ENCODE data around the gene UBE2E2.

UBE2E2 gene

DNA sequence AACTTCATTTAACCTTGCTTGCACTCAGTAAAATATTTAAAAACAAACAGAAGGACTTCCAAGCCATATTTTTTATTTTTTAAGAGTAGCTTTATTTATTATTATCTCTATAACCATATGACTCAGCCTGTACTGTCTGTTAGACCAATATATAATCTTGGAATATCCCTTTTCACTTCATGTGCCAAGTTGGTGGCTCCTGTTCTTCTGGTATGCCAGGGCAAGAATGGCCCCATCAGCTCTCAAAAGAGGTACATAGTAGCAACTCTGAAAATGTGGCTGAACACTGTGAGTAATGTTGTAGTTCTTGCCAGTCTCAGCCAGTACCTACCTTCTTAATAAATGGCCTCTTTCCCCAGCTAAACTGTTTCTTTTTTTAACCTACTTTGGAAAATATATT, 345.6 kb downstream of the UBE2E2 start:
- DNase-seq: no peak

DNA sequence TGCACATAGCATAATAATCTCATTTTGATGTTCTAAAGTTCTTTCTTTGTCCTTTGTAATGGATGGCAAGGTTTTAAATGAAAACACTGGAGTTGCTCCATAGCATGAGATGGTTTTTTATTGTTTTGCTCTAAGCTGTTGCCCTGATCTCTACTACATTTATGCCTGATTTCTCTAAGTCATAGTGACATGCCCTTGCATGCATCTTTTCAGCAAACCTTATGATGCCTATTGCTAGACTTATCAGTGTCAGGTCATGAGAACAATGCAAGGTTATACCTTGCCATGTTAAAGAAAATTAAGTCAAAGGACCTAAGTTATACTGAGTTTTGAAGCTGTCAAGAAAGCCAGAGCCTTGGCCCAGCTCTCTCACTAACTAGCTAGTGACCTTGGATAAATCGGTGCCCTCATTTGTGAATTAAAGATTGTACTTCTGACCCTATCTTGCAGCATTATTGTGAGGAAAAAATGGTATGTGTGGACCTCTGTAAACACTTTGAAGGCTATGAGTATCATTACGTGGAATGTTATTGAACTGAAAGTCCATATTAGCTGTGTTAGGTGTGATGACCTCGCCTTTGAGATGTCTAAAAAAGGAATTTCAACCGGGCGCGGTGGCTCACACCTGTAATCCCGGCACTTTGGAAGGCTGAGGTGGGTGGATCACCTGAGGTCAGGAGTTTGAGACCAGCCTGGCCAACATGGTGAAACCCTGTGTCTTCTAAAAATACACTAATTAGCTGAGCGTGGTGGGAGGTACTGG, 346.2 kb downstream of the UBE2E2 start:
- no peak for DNase-seq

DNA sequence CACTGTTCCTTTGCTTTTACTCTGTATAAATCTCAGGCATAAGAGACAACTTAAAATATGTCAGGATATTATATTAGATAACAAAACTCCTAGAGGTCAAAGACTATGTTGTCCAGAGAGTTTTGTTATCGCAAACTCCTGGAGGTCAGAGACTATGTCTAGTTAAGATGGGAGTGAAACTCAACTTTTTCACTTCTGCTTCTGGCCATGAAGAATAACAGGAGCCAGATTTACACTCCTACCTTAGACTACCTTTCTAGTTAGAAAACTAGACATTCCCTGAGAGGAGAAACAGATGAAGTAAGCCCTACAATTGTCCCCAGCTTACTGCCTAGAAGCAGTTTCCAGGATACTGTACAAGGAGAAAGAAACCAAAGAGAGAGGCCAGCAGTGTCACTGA, 347.3 kb downstream of the UBE2E2 start:
- DNase-seq: no peak

DNA sequence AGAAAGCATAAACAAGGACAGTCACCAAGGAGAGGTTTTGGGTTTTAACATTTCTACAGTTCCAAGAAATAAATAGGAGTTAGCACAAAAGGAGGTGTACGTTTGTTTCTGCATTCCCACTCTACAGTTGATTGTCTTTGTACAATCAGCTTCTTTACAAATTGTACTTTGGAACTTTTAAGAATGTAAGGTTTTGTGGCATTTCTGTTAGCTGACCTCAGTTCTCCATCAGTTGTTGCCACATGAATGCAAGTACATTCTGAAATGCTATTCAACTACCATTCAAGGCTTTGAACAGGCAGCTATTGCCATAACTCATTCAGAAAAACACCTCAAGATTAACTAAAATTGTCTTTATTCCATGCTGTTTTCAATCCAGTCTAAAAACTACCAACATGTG, 349.4 kb downstream of the UBE2E2 start:
- DNase-seq: no peak

DNA sequence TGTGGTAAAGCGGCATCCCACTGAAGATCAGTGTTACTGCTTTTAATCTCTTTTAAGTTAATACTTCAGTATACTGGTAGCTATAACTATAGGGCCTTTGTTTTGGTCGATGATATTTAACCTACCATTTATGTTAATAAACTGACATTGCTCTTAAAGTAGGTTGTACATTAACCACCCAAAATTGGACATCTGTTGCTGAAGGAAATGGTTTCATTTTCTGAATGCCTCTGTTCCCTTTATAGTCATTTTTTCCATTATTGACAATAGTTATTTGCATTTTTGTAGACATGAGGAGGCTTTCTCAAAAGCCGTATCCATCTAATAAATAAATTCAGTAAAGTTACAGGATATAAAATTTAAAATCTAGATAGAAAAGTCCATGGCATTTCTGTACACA, 350.2 kb downstream of the UBE2E2 start:
- DNase-seq: no peak

DNA sequence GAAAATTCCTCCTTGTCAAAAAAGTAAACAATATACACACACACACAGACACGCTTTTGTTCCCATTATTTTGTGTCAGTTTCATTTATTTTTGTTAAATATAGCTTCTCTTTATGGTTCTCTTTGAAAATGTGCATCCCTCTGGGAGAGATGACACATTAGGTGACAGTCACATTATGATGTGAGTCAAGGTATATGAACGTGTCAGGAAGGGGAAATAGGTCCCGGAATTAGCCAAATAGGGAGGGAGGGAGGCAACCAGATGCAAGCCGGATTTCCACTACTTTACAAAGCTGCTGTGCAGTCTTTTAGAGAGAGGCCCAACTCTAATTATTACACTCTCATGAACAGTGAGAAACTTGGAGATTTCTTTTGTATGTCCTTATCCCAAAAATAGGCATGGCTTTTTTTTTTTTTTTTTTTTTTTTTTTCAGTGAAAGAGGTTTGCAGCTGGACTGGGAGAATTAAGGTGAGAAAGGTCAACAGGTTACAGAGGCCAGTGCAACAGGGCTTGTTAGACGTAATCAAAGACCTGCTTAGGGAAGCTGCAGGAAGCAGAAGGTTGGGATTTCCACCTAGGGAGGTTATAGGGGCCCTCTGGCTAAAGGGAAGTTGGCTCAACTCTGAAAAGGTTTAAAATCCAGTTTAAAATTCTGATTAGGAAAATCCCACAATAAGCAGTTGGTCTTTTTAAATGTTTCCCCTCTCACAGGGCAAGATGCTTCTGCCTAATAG, 362.1 kb downstream of the UBE2E2 start:
- no peak for DNase-seq

DNA sequence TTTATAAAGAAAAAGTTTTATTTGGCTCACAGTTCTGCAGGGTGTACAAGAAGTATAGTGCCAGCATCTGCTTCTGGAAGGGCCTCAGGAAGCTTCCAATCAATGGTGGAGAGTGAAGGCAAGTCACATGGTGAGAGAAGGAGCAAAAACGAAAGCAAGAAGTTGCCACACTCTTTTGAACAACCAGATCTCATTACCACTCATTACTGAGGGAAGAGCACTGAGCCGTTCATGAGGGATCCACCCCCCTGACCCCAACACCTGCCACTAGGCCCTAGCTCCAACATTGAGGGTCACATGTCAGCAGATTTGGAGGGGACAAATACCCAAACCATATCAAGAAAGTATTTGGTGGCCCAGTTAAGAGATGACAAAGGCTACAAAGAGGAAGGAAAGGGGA, 363.4 kb downstream of the UBE2E2 start:
- no peak for DNase-seq

DNA sequence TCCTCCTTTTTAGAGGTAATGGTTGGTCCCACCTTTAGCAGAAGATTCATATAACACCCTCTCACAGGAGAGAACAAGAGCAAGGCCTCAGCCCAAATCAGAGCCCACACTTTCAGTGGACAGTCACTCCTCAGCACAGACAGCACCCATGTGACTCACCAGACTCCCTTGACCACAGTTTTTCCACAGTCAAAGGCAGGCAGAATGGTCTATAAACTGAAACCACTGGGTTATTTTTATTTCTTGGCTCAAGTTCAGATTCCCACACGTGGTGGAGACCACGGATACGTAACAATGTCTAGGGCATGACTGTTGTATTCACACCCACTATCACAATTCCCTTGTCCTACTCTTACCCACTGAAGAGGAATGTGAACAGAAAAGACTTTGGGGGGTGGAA, 364.8 kb downstream of the UBE2E2 start:
- DNase-seq: peak; percentile 74

DNA sequence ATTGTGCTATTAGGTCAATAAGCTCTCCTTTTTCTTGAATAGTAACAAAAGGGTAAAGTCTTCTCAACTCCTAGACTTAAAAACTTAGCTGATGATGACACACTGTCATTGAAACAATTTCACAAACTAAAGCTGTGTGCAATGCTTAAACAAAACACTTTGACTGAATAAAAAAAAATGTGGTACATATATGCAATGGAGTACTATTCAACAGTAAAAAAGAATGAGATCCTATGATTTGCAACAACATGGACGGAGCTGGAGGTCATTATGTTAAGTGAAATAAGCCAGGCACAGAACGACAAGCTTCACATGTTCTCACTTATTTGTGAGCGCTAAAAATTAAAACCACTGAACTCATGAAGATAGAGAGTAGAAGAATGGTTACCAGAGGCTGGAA, 370.7 kb downstream of the UBE2E2 start:
- DNase-seq: no peak

DNA sequence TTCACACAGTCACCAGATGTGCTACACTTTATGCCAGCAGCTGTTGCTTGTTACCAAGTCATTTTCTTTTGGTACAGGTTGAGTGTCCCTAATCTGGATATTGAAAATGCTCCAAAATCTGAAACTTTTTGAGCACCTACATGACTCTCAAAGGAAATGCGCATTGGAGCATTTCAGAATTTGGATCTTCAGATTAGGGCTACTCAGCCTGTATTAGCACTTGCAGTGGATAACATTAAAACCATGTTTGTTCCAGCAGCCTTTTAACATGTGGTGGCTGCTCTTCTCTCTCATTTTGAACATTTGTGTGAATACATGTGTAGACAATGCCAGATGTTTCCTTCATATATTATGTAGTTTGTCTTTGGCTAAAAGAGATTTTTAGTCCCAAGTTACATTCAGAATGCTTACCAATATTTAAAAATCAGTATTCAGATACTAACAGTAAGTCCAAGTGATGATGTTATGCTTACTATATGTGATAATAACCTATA, 371.7 kb downstream of the UBE2E2 start:
- DNase-seq: no peak

DNA sequence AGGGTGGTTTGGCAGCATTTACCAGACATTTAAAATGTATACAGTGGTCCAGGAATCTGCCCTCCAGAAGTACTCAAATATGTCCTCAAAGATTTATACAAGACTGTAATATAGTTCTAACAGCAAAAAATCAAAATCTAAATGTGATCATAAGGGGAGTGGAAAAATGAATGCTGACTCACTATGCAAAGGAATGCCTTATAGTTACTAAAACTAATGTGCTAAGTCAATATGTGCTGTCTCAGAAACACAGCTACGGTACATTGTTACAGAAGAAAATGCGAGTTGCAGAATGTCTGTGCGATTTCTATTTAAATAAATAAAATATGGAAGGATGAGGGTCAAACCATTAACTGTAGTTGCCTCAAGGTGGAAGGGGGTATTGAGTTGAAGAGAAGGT, 372.6 kb downstream of the UBE2E2 start:
- no peak for DNase-seq

DNA sequence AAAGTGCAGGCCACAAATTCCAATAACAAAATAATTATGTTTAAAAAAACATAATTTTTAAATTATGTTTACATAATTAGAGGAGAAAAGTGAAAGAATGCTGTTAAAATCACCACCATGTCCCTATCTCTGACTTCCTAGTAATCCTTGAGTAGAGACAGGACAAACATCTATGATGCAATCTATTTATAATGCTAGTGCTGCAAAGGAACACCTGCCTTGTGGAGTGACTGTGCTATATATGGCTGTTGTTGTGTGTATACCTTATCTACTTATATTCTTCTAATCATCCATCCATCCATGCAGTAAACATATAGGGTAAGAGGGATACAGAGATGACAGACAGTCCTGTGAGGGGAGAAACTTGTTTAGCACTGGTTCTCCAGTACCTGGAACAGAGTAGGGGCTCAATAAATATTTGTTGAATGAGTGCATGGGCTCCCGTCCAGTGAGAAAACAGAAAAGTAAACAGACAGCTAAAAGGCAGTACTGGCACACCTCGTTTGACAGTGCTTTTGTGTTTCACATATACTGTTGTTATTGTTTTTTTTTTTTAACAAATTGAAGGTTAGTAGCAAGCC, 373.3 kb downstream of the UBE2E2 start:
- no peak for DNase-seq

DNA sequence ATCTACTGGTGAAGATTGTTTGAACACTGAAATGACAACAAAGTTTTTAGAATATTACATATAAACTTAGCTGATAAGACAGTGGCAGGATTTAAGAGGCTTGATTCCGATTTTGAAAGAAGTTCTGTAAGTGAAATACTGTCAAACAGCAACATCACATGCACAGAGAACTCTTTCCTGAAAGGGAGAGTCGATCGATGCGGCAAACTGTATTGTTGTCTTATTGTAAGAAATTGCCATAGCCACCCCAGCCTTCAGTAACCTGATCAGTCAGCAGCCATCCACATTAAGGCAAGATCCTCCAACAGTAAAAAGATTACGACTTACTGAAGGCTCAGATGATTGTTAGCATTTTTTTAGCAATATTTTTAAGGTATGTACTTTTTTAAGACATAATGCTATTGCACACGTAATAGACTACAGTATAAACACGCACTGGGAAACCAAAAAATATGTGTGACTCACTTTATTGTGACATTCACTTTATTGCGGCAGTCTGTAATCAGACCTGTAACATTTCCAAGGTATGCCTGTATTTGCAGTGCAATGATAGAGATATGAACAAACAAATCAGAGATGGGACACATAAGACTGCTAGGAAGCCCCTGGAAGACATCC, 377.1 kb downstream of the UBE2E2 start:
- DNase-seq: no peak

DNA sequence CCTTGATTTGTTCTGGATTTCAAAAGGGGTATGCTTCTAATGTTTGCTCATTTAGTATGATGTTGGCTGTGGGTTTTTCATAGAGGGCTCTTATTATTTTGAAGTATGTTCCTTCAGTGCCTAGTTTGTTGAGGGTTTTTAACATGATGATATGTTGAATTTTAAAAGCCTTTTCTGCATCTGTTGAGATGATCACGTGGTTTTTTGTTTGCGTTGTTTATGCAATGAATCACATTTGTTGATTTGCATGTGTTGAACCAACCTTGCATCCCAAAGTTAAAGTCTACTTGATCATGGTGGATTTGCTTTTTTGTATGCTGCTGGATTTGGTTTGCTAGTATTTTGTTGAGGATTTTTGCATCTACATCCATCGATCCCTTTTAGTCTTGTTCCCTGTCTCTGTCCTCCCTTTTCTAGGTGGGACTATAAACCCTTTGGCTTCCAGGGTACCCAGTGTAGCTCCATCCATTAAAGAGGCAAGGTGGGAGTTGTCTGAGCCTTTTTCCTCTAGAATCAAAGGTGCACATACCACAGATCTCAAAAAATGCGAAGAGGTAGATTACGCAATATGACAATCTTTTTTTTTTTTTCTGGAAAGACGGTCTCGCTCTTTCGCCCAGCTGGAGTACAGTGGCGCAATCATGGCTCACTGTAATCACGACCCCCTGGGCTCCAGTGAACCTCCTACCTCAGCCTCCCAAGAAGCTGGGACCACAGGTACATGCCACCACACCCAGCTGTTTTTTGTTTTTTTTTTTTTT, 381.0 kb downstream of the UBE2E2 start:
- no peak for DNase-seq

DNA sequence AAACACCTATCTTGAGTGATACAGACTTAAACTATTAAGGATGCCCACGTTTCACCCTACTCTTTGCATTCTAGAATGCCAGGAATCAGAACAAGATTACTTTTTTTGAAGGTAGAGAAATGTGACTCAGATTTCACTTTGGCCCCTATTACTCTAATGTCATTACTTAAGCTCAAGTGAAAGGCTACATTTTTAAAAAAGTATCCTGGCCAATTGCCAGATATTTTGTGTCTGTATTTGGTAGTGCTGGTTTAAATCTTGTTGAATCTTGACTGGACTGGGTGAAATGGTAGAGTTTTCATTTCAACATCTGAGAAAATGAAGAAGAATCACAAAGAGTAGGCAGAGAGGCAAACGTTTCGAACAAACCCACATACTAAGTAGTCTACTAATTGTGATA, 384.4 kb downstream of the UBE2E2 start:
- DNase-seq: no peak

DNA sequence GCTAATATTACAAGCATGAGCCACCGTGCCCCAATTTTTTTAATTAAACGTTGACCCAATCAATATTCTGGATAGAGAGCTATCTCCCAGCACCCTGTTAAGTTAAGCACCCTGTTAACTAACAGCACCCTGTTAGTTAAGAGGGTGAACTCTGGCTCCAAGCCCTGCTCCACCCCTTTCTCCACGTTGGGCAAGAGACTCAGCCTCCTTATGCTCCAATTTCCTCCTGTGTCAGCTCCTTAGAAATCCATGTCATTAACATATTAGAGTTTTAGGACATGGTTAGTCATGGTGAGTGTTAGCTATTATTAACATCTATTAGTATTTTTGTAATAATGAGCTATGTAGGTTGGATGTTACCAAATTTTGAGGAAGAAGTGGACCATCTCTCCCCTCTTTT, 385.4 kb downstream of the UBE2E2 start:
- no peak for DNase-seq

DNA sequence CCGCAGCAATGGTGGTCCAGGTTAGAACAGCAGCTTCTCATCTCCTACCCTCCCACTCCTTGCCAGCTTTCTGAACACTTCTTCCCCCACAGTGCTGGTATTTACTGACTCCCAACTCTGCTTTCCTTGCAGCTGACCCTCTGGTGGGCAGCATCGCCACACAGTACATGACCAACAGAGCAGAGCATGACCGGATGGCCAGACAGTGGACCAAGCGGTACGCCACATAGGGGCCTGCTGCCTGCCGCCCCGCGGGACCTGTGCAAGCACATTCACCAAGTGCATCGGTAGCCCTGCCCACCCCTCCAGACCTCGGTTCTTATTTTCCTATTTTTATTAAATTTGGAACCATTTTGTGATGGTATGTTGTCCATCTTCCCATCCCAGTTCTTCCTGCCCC, 386.5 kb downstream of the UBE2E2 start:
- DNase-seq: no peak

DNA sequence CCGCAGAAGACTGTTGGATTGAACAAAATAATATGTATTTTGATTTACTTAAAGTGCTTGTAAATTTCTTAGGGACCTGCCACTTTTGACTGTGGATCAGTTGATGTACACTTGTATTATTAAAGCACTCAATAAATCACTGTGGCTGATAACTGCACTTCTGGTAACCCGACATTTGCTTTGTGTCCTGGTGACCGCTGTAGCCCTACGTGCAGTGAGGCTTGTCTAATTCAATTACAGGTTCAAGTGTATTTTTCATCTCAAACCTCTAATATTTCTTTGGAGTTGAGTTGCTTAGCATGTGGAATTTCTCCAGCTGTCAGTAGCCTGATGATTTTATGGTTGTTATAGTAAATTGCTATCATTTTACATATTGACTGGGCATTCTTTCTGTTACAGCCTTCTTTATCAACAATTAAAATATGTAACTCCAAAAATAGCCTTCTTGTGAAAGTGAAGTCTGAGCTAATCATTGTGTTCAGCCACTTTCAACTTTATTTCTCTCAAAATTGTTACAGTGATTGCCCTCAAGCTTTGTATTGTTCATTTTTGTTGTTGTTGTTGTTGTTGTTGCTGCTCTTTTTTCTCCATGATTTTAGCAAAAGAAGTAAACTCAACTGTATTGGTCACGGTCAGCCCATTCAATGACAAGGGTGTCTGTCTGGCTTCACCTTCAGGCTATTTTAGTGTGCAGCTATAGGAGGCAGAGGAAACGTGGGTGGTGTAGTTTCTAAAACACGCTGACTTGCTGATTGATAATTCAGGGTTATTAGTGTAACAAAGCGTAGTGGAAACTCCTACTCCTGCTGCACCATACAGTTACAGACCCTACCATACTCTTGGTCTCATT, 387.5 kb downstream of the UBE2E2 start:
- DNase-seq: no peak

DNA sequence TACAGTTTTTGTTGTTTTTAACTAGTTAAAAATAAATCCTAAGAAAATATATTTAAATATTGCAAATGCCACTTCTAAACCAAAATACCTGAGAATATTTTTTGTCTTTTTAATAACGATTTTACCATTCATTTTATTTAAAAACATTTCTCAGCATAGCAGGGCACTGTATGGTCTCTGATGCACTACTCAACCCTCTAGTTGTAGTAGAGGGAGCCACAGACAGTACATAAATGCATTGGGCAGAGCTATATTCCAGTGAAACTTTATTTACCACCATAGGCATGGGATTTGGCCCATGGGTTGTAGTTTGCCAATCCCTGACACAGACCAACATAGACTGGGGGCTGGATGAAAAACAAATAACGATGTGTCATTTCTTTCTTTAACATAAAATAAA, 388.2 kb downstream of the UBE2E2 start:
- no peak for DNase-seq

DNA sequence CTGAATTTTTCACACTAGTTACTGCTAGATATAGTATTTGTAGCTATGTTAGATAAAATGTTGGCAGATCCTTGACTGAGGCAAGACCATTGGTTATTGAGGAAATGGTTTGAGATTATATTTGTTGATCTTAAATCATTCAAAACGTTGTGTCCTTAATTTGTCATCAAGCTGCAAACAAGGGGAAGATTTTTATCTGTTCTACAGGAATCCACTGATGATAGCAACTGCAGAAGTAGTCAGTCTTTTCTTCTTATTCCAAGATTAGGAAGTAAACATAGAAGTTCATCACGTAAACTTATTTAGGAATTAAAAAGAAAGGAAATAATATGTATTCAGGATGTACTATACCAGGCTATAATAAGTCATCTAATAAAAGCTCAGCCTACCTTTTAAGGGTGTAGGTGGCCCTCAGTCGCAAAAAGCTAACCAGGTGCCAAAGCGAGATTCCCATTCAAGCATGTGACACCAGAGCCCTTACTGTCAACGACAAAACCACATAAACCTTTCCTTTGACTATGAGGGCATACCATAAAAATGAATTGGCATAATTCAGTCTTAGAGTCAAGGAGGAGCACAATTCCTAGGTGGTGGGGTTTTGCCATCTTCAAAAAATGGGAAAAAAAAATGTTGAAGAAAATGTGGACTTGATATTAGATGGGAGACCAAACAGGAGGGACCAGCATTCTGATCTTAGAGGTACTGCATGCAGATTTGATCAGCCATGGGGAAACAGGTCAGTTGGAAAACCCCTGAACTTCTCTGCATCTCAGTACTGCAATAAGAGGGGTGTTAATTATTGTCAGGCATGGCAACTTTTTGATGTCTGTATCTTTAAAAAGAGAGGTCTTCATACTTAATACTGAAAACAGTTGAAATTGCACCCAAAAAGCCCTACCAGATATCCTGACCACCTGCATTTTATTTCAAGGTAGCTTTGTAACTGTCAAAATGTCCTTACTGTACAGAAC, 390.1 kb downstream of the UBE2E2 start:
- no peak for DNase-seq

DNA sequence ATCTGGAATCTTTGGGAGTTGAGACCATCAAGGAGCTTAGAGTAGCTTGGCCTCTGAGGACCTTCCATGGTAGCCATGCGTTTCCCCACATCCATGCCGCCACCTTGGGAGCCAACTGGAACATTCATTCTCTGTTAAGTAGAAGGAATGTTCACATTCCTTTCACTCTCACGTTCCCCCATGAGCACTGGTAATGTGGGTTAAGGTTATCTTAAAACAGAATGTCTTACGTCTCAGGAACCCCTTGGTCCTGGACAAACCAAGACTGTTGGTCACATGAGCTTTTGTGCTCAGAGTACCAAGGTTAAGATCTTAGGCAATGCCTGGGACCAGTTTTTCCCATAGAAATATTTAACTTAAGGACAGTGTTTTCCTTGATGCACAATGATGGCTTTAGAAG, 390.9 kb downstream of the UBE2E2 start:
- DNase-seq: no peak

Measured in MV-4-11 (cell line).